ENCODE data around the gene DCAF10.

DNA sequence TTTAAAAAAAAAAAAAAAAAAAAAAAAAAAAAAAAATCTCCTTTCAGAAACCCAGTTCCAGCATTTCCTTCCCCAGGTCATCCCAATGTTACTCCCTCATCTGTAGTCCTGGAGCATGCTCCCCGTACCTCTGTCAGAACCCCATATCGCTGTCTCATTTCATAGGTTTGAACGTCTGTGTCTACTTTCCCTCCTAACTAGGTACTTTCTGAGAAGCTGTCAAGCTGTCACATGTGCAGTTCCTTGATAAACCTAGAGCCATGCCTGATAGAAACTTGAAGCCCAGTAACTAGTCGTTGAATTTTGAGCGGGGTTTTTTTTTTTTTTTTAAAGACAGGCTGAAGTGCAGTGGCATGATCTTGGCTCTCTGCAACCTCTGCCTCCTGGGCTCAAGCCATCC is 31.3 kb upstream of the DCAF10 start:
- TF ChIP-seq, protein P1, sequence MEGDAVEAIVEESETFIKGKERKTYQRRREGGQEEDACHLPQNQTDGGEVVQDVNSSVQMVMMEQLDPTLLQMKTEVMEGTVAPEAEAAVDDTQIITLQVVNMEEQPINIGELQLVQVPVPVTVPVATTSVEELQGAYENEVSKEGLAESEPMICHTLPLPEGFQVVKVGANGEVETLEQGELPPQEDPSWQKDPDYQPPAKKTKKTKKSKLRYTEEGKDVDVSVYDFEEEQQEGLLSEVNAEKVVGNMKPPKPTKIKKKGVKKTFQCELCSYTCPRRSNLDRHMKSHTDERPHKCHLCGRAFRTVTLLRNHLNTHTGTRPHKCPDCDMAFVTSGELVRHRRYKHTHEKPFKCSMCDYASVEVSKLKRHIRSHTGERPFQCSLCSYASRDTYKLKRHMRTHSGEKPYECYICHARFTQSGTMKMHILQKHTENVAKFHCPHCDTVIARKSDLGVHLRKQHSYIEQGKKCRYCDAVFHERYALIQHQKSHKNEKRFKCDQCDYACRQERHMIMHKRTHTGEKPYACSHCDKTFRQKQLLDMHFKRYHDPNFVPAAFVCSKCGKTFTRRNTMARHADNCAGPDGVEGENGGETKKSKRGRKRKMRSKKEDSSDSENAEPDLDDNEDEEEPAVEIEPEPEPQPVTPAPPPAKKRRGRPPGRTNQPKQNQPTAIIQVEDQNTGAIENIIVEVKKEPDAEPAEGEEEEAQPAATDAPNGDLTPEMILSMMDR (conservative IDR thresholded peaks at IDR 0.05; ENCODE audit: low read depth, low read length), result no peak
- TF ChIP-seq EZH2 (IDR thresholded peaks at IDR 0.05; ENCODE audit: borderline replicate concordance, low read depth, low read length, poor library complexity, severe bottlenecking), result no peak
